ENCODE measurements around the gene AGPAT3.

- no peak for TF ChIP-seq POLR2A (IDR thresholded peaks at IDR 0.05)
- no peak for TF ChIP-seq CTCF (IDR thresholded peaks at IDR 0.05)
Measured at GRCh38 chr21:43919283-43919682, 54.3 kb downstream of the AGPAT3 start.
